Ovary (tissue), 3 donors: Measurements from ENCODE around the gene DACH1.

ENCODE experiments used
- EP300 ChIP-seq: sonication (generic); formaldehyde crosslinking; IDR thresholded peaks from one replicate; pipeline ENCODE4 v1.6.1; 2017; ENCODE audit warnings: antibody characterized with exemption
- TF ChIP-seq, protein P1 (sequence below), 3 donors: fragments of 450-650 bp in 2 of 3; fragments of 200-600 bp in 1 of 3; IDR thresholded peaks; one replicate each; pipeline versions ENCODE4 v1.5.1 to v1.8.0; 2016 to 2022; ENCODE audit warnings: antibody characterized with exemption in 3 of 3, mild to moderate bottlenecking in 1 of 3
- donor health status: DM: no; HTN: no; CAD: no.

DNA sequence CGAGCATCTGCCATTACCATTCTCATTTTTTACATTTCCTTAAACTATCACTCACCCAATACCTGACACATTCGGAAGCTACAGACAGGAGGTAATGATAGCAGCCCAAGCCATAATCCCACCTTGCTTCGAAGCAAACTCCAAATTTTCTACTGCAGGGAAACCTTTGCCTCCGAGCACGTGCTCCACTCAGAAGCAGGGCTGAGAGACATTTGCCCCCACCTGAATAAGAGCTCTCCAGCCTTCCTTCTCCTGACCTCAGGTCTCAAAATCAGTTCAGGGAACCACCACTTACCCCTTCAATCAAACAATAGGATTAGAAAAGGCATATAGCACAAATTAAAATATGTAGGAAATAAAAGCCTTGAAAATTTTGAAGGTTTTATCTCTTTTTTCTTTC lies 2.3 kb upstream of the DACH1 start:
- TF ChIP-seq, protein P1, sequence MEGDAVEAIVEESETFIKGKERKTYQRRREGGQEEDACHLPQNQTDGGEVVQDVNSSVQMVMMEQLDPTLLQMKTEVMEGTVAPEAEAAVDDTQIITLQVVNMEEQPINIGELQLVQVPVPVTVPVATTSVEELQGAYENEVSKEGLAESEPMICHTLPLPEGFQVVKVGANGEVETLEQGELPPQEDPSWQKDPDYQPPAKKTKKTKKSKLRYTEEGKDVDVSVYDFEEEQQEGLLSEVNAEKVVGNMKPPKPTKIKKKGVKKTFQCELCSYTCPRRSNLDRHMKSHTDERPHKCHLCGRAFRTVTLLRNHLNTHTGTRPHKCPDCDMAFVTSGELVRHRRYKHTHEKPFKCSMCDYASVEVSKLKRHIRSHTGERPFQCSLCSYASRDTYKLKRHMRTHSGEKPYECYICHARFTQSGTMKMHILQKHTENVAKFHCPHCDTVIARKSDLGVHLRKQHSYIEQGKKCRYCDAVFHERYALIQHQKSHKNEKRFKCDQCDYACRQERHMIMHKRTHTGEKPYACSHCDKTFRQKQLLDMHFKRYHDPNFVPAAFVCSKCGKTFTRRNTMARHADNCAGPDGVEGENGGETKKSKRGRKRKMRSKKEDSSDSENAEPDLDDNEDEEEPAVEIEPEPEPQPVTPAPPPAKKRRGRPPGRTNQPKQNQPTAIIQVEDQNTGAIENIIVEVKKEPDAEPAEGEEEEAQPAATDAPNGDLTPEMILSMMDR (IDR thresholded peaks at IDR 0.05), result no peak
- no peak for TF ChIP-seq EP300
